Upper lobe of left lung (tissue), 6 donors: ENCODE results near the gene SLC25A41. TPM values are rescaled to one million over a fixed set of nuclear protein-coding genes. Genes with fewer than 3 reads are reported as not detected.

Experiments used
- ATAC-seq, 2 donors: fragments of 200-7000 bp; cut with Tn5 transposase; one replicate each; pipeline ENCODE4 v1.9.1; 2022; ENCODE audit warnings: mild to moderate bottlenecking in 2 of 2, moderate library complexity in 2 of 2; ENCODE audit not compliant: low FRiP score in 2 of 2
- DNase-seq, 2 donors: peaks; one replicate each; pipeline ENCODE4 v3.0.0-alpha.2; 2019 to 2020
- H3K27ac ChIP-seq, 4 donors: fragments of 200-600 bp; sonication (generic); one replicate each; pipeline ENCODE4 v1.5.1; 2016 to 2019
- H3K27me3 ChIP-seq, 4 donors: fragments of 200-600 bp; sonication (generic); one replicate each; pipeline ENCODE4 v1.5.1; 2017 to 2019
- H3K36me3 ChIP-seq, 4 donors: fragments of 200-600 bp; sonication (generic); one replicate each; pipeline ENCODE4 v1.5.1; 2016 to 2019
- H3K4me1 ChIP-seq, 4 donors: fragments of 200-600 bp; sonication (generic); one replicate each; pipeline ENCODE4 v1.5.1; 2018 to 2019
- H3K4me3 ChIP-seq, 4 donors: fragments of 200-600 bp; sonication (generic); one replicate each; pipeline ENCODE4 v1.5.1; 2017 to 2019; ENCODE audit warnings: mild to moderate bottlenecking in 2 of 4, moderate library complexity in 1 of 4
- H3K9me3 ChIP-seq, 4 donors: fragments of 200-600 bp; sonication (generic); one replicate each; pipeline ENCODE4 v1.5.1; 2018 to 2019
- CTCF ChIP-seq, 6 experiments: fragments of 450-650 bp in 4 of 6; fragments of 200-600 bp in 2 of 6; sonication (generic) in 2 of 6; IDR thresholded peaks; one replicate each; pipeline ENCODE4 v1.5.1; 2016 to 2019; ENCODE audit warnings: antibody characterized with exemption in 6 of 6
- EP300 ChIP-seq, 4 donors: sonication (generic); formaldehyde crosslinking; IDR thresholded peaks; one replicate each; pipeline ENCODE4 v1.5.1; 2017; ENCODE audit warnings: antibody characterized with exemption in 4 of 4, control low read depth in 2 of 4
- POLR2A ChIP-seq, 4 donors: fragments of 450-650 bp; IDR thresholded peaks; one replicate each; pipeline ENCODE4 v1.5.1; 2016 to 2017; ENCODE audit warnings: antibody characterized with exemption in 4 of 4, mild to moderate bottlenecking in 2 of 4
- POLR2AphosphoS5 ChIP-seq, 2 donors: sonication (generic); formaldehyde crosslinking; IDR thresholded peaks; one replicate each; pipeline ENCODE4 v1.5.1; 2017; ENCODE audit warnings: antibody characterized with exemption in 2 of 2
- WGBS, 2 donors: methylation state at CpG; one replicate each; pipeline ENCODE4 v1.1.5; 2017 to 2018; 5-methylcytosine and 5-hydroxymethylcytosine counted together
- total RNA-seq, 6 donors: library from RNA; depleted of rRNA in 4 of 6; stranded (reverse); fragments of >200 nt in 4 of 6; gene quantifications; one replicate each; pipeline versions ENCODE4 v1.1.0 to v1.2.1, GENCODE V29; 2016 to 2021
- donor health status: DM: no; HTN: no; CAD: no; lungs with moderate emphysema.
- donor health status: DM: no; HTN: yes; CAD: no; lungs with severe emphysema.

The SLC25A41 gene
- total RNA-seq, 6 donors from 2014 or later: 0.24 to 0.49 TPM; not detected in 4

- ATAC-seq (peak; percentile 93 to 96), DNase-seq (peak; percentile 94 to 96)
- peak within 1 kb of the TSS; percentile 60 to 92 (median 74) for H3K4me3 ChIP-seq
- H3K27me3 ChIP-seq: no peaks in the 10 kb centered on the region
- TF ChIP-seq POLR2AphosphoS5 (IDR thresholded peaks at IDR 0.05): peak; percentile 43 to 63
- TF ChIP-seq EP300 (IDR thresholded peaks at IDR 0.05): peak in 1 of 4 donors; percentile 23
- TF ChIP-seq POLR2A (IDR thresholded peaks at IDR 0.05): peak in 2 of 4 donors; percentile 34 to 44
- peak in 2 of 6 experiments; percentile 5 to 29 for TF ChIP-seq CTCF (IDR thresholded peaks at IDR 0.05)
- WGBS, 2 donors: 0 to 1% methylated on average over 11 to 56 of the region's 69 CpGs
- H3K9me3 ChIP-seq: no peaks in the 10 kb centered on the region
- H3K4me1 ChIP-seq: peaks cover 8 to 27% (median 11%) of the 10 kb centered on the region in 4 donors
- H3K36me3 ChIP-seq: peaks cover 15 to 30% (median 21%) of the 10 kb centered on the region in 4 donors
- peak within 1 kb of the TSS; percentile 90 to 97 (median 94) for H3K27ac ChIP-seq
Observed at GRCh38 chr19:6393074-6393982, 40.2 kb downstream of the SLC25A41 start, which contains the start of gene GTF2F1. Gene GTF2F1, minus strand, starts transcription at chr19:6393164. Its CDS starts 169 bp downstream, at chr19:6392995.

GRCh38 chr19:6392221-6393073, 41.1 kb downstream of the SLC25A41 start:
- no peak for DNase-seq
- 8 to 15% methylated on average over 14 to 30 of the region's 30 CpGs for WGBS, 2 donors
- no peaks in the 10 kb centered on the region for H3K27me3 ChIP-seq
- peak overlapping the region; percentile 90 to 97 (median 94) for H3K27ac ChIP-seq
- no peaks in the 10 kb centered on the region for H3K9me3 ChIP-seq
- no peak for ATAC-seq
- H3K36me3 ChIP-seq: peaks cover 18 to 39% (median 30%) of the 10 kb centered on the region in 4 donors
- H3K4me3 ChIP-seq: peak overlapping the region; percentile 60 to 92 (median 74)
- TF ChIP-seq CTCF (IDR thresholded peaks at IDR 0.05) (peak in 1 of 6 experiments; percentile 17), EP300 (IDR thresholded peaks at IDR 0.05) (no peak)
- peaks cover 8 to 27% (median 11%) of the 10 kb centered on the region in 4 donors for H3K4me1 ChIP-seq

- Histone ChIP-seq H3K27me3 (no peaks in the 10 kb centered on the region), H3K36me3 (peaks cover 35 to 90% (median 67%) of the 10 kb centered on the region in 4 donors), H3K4me1 (peaks cover 5 to 16% (median 6%) of the 10 kb centered on the region in 4 donors), H3K4me3 (no peak overlapping the region), H3K9me3 (no peaks in the 10 kb centered on the region), H3K27ac (no peak overlapping the region)
- no peak for TF ChIP-seq EP300 (IDR thresholded peaks at IDR 0.05)
- no peak for TF ChIP-seq CTCF (IDR thresholded peaks at IDR 0.05)
- no peak for TF ChIP-seq POLR2AphosphoS5 (IDR thresholded peaks at IDR 0.05)
- TF ChIP-seq POLR2A (IDR thresholded peaks at IDR 0.05): no peak
- ATAC-seq (no peak), DNase-seq (no peak)
- WGBS, 2 donors: 95 to 96% methylated on average over 17 to 19 of the region's 19 CpGs
Observed at GRCh38 chr19:6387372-6387771, 46.2 kb downstream of the SLC25A41 start.

GRCh38 chr19:6384381-6384780, 49.2 kb downstream of the SLC25A41 start:
- DNase-seq (no peak), ATAC-seq (no peak)
- Histone ChIP-seq H3K36me3 (peaks cover 60 to 100% (median 86%) of the 10 kb centered on the region in 4 donors), H3K4me3 (no peak overlapping the region), H3K27ac (no peak overlapping the region), H3K27me3 (no peaks in the 10 kb centered on the region), H3K4me1 (no peaks in the 10 kb centered on the region), H3K9me3 (no peaks in the 10 kb centered on the region)
- no peak for TF ChIP-seq POLR2A (IDR thresholded peaks at IDR 0.05)
- no peak for TF ChIP-seq POLR2AphosphoS5 (IDR thresholded peaks at IDR 0.05)
- no peak for TF ChIP-seq CTCF (IDR thresholded peaks at IDR 0.05)
- TF ChIP-seq EP300 (IDR thresholded peaks at IDR 0.05): no peak
- 92 to 98% methylated on average over 4 of the region's 4 CpGs for WGBS, 2 donors
